ENCODE data around the gene LIN54.

DNA sequence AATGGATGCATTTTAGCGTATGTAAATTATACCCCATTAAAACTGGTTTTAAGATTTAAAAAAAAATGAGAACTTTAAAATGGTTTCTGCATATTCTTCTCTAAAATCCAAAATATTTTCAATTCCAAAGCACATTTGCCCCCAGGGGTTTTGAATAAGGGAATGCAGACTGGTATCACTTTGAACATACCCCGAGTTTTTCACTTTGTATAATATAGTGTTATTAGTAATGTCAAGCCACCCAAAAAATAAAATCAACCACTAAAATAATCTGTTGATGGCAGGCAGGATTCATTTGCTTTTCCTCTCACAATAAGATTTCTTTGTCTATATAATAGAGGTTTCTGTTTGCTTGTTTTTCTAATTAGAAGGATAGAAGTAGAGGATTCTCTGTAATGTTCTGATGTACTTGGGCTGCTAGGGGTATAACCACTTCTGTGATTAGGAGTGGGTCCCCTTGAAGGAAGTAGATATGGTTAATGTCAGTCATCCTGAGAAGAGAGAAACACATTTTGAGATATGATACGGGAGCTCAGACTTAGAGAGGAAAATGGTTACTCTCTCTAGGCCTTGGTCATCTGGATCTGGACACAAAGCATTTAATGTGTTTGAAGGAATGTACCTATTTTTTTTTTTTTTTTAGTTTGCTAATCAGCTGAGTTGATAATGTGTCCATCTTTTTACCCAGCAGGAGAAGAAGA lies 9.3 kb upstream of the LIN54 start:
- TF ChIP-seq YY1 (IDR thresholded peaks at IDR 0.05; ENCODE audit: insufficient read depth, insufficient read length) (no peak), ZNF274 (IDR thresholded peaks at IDR 0.05; ENCODE audit: low read depth, low read length) (no peak)
